SW 1271 (cell line): ENCODE data around the gene MRPL52.

Experiments used
- DNase-seq, 2 experiments: peaks; one replicate each; lab custom pipeline; 2025; lab: John Stamatoyannopoulos, UW

Gene MRPL52

DNA sequence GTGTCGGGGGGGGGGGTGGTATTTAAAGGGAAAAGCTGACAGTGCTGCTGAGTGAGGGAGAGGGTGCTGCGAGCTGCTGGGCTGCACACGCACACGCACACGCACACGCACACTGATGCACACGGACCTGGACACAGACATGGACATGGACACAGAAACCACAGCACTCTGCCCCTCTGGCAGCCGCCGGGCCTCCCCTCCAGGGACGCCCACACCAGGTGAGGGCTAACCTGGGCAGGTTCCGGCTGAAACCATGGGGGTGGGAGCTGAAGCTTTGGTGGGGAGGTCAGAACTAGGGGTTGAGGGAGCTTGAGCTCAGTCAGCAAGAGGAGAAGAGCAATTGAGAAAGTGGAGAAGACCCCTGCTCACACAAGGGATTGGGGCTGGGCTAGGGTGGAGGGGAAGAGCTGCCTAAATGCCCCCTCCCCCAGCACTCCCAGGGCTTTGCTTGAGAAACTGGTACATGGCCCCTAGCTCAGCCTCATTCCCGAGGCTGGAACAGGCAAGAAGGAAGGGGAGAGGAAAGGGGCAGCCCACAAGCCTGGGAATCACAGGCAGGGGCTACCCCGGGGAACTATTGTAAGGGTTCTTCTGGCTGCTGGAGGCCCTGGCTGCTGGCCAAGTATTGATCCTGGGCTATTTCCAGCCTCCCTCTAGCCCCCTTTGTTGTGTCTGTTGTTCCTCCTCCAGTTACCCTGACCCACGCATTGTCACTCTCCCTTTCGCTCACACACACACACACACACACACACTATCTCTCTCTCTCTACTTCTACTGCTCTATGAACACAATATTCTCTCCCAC lies 53.7 kb downstream of the MRPL52 start, which contains the start of gene REM2:
Gene REM2, plus strand, starts transcription at position 50 of the 804 bp plus-strand sequence. Its CDS starts 66 bp downstream, at position 116.
- no peak for DNase-seq

DNA sequence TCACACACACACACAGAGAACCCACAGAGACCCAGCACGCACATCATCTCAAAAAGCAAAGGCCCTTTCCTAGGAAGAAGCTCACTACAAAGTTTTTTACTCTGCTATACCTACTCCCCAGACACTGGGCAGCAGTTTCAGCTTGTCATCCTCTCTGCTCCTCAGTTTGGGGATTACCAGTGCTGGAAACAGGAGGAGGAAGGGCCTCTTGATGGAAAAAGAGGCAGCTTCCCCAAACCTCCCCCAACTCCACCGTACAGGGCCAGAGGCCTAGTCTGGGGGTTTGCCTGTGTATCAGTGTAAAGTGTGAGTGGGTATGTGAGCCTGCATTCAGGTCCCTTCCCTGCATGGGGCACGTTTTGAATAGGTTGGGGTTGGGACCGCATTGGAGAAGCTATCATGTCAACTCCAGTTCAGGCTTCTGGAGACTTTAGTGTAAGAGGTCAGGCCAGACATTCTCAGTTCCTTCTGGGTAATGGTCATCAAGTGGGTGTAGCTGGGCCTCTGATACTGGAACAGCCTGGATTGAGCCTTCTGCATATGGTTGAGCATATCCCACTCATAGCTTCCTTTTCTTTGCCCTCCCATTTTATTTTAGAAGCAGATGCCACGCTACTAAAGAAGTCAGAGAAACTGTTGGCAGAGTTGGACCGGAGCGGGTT lies 54.5 kb downstream of the MRPL52 start:
- DNase-seq: no peak
